Superior temporal gyrus (tissue), 1 donor: Measurements from ENCODE around the gene EHBP1.
"Not testable (repeated sequence)": the region's sequence is repeated elsewhere in the genome, so short reads cannot be mapped to it uniquely, and the experiment has no call there.

Experiments
- DNase-seq: peaks from one replicate; pipeline ENCODE4 v3.0.0-alpha.2; 2016; ENCODE audit errors: extremely low spot score

The EHBP1 gene

DNA sequence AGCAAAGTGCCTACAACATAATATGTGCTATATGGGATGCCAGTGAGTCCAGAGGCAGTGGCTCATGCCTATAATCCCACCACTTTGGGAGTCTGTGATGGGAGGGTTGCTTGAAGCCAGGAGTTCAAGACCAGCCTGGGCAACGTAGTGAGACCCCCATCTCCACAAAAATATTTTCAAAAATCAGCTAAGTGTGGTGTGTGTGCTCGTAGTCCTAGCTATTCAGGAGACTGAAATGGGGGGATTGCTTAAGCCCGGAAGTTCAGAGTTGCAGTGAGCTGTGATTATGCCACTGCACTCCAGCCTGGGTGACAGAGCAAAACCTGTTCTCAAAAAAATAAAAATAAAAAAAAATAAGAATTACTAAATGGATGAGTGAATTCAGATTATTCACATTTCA lies 368.5 kb downstream of the EHBP1 start:
- no peak for DNase-seq

DNA sequence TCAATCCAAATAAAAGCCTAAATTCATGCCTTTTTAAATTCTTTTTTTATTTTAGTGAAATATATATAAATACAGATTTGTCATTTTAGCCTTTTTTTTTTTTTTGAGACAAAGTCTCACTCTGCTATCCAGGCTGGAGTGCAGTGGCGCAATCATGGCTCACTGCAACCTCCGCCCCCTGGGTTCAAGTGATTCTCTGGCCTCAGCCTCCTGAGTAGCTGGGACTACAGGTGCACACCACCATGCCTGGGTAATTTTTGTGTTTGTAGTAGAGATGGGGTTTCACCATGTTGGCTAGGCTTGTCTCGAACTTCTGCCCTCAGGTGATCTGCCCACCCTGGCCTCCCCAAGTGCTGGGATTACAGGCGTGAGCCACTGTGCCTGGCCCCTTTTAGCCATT lies 368.9 kb downstream of the EHBP1 start:
- DNase-seq = not testable (repeated sequence)

- no peak for DNase-seq
Measured at GRCh38 chr2:63078852-63079606, 373.5 kb downstream of the EHBP1 start.

DNA sequence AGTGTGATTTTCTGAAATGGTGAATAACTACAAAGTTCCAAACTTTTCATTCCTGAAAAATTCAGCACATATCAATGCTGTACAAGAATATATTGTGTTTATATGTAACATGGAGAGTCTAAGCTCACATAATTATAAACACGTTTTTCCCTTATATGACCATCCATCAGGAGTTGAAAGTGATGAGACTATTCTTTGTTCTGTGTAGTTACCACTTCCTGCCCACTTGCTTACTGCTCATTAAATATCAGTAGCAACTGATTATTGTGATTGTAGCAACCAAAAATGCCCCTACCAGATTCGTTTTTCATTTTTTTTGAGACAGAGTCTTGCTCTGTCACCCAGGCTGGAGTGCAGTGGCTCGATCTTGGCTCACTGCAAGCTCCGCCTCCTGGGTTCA lies 375.9 kb downstream of the EHBP1 start:
- no peak for DNase-seq

GRCh38 chr2:63086687-63087086 lies 381.2 kb downstream of the EHBP1 start:
- no peak for DNase-seq

- DNase-seq = no peak
Measured at GRCh38 chr2:63092401-63092800, 386.9 kb downstream of the EHBP1 start.

- DNase-seq = no peak
Measured at GRCh38 chr2:63092857-63093256, 387.3 kb downstream of the EHBP1 start.

DNA sequence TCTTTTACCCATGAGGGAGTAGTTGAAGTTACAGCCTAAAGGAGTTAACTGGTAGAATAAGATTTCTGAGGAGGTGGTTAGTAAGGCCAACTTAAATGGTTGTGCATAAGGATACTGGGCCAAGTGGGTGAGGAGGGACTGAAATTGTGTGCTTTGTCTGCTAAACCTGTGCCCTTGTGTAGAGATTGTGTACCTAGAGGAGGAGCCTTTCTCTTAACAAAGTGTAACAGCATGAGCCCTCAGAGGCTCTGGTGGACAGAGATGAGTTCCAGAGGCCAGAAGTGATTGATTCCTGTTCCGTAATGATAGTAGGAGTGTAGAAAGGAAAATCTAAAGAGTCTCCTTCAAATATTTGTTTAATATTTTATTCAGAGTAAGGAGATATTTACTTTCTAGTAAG lies 388.0 kb downstream of the EHBP1 start:
- DNase-seq = no peak
